Large intestine (tissue), 3 donors: Measurements from ENCODE around the gene MAGIX. TPM values are rescaled to one million over a fixed set of nuclear protein-coding genes. Genes with fewer than 3 reads are reported as not detected.
A peak's percentile ranks its signal among the peaks of the same experiment; 100 is the strongest.

Experiments
- DNase-seq, 2 donors: peaks; one replicate each; pipeline versions ENCODE4 v3.0.0 to v3.0.0-alpha.2; 2013
- H3K27ac ChIP-seq: one replicate; pipeline ENCODE4 v1.5.1; 2013; ENCODE audit warnings: low read length
- H3K27me3 ChIP-seq: 2 replicates; pipeline ENCODE4 v1.6.1; 2013; ENCODE audit warnings: low read length; ENCODE audit not compliant: control insufficient read depth, insufficient read depth
- H3K36me3 ChIP-seq: 2 replicates; pipeline ENCODE4 v1.6.1; 2013; ENCODE audit warnings: low read length; ENCODE audit not compliant: control insufficient read depth, insufficient read depth
- H3K4me1 ChIP-seq: one replicate; pipeline ENCODE4 v1.6.1; 2013; ENCODE audit warnings: low read length; ENCODE audit not compliant: control insufficient read depth, insufficient read depth
- H3K4me3 ChIP-seq: one replicate; pipeline ENCODE4 v1.5.1; 2013; ENCODE audit warnings: low read length
- H3K9me3 ChIP-seq: one replicate; pipeline ENCODE4 v1.6.1; 2013; ENCODE audit warnings: mild to moderate bottlenecking, low read depth, low read length, moderate library complexity; ENCODE audit not compliant: control insufficient read depth
- WGBS: methylation state at CpG from one replicate; pipeline ENCODE4 v1.1.5; 2013; ENCODE audit warnings: low lambda C conversion rate; ENCODE audit not compliant: insufficient coverage; 5-methylcytosine and 5-hydroxymethylcytosine counted together
- polyA plus RNA-seq: library from polyadenylated mRNA; unstranded; fragments of 120-200 nt; gene quantifications from one replicate; pipeline ENCODE4 v1.2.1, GENCODE V29; 2013

Gene MAGIX
- polyA plus RNA-seq, 1 donor: 2.5 TPM

- Histone ChIP-seq H3K4me3 (no peak overlapping the region), H3K9me3 (no peaks in the 10 kb centered on the region), H3K4me1 (peaks cover 3% of the 10 kb centered on the region), H3K36me3 (no peaks in the 10 kb centered on the region), H3K27me3 (no peaks in the 10 kb centered on the region), H3K27ac (no peak overlapping the region)
- WGBS: no CpG with 5 or more reads among the region's 25 CpGs
- no peak for DNase-seq
These were observed 5.4 kb upstream of the MAGIX start for GRCh38 chrX:49157194-49157593.

- no peak for DNase-seq
These were observed 1.6 kb upstream of the MAGIX start for GRCh38 chrX:49160908-49161307.

DNA sequence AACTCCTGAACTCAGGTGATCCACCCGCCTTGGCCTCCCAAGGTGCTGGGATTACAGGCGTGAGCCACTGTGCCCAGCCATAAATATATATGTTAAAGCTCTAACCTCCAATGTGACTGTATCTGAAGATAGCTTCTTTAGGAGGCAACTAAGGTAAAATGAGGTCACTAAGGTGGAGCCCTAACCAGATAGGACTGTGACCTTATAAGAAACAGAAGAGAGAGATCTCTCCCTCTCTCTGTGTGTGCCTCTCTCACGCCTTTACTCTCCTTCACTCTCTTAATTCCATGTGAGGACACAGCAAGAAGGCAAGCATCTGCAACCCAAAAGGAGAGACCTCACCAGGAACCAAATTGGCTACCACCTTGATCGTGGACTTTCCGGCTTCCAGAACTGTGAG is 926 bp upstream of the MAGIX start:
- no peaks in the 10 kb centered on the region for H3K27me3 ChIP-seq
- H3K4me3 ChIP-seq: no peak overlapping the region
- H3K9me3 ChIP-seq: no peaks in the 10 kb centered on the region
- no peak overlapping the region for H3K27ac ChIP-seq
- peaks cover 9% of the 10 kb centered on the region for H3K4me1 ChIP-seq
- DNase-seq: no peak
- H3K36me3 ChIP-seq: no peaks in the 10 kb centered on the region
- WGBS: no CpG with 5 or more reads among the region's 5 CpGs

More at GRCh38 chrX:49160908-49161307, 1.6 kb upstream of the MAGIX start:
- H3K27ac ChIP-seq: no peak overlapping the region
- no peak overlapping the region for H3K4me3 ChIP-seq
- no peaks in the 10 kb centered on the region for H3K36me3 ChIP-seq
- no peaks in the 10 kb centered on the region for H3K9me3 ChIP-seq
- no CpG with 5 or more reads among the region's 2 CpGs for WGBS
- H3K27me3 ChIP-seq: no peaks in the 10 kb centered on the region
- peaks cover 5% of the 10 kb centered on the region for H3K4me1 ChIP-seq

GRCh38 chrX:49163555-49164419 is 1.2 kb downstream of the MAGIX start:
- no CpG with 5 or more reads among the region's 69 CpGs for WGBS
- Histone ChIP-seq H3K4me3 (peak overlapping the region; percentile 49), H3K9me3 (no peaks in the 10 kb centered on the region), H3K36me3 (no peaks in the 10 kb centered on the region), H3K4me1 (peaks cover 20% of the 10 kb centered on the region), H3K27me3 (no peaks in the 10 kb centered on the region), H3K27ac (peak overlapping the region; percentile 90)
- peak; percentile 88 to 90 for DNase-seq

GRCh38 chrX:49164589-49165360 is 2.2 kb downstream of the MAGIX start:
- no peak for DNase-seq
- no peaks in the 10 kb centered on the region for H3K27me3 ChIP-seq
- H3K9me3 ChIP-seq: no peaks in the 10 kb centered on the region
- no peaks in the 10 kb centered on the region for H3K36me3 ChIP-seq
- peaks cover 20% of the 10 kb centered on the region for H3K4me1 ChIP-seq
- H3K4me3 ChIP-seq: no peak overlapping the region
- peak overlapping the region; percentile 90 for H3K27ac ChIP-seq
- WGBS: no CpG with 5 or more reads among the region's 31 CpGs

GRCh38 chrX:49165901-49166881 is 3.6 kb downstream of the MAGIX start:
- peak overlapping the region; percentile 91 for H3K27ac ChIP-seq
- peak; percentile 86 to 94 for DNase-seq
- no peaks in the 10 kb centered on the region for H3K27me3 ChIP-seq
- H3K4me3 ChIP-seq: peak overlapping the region; percentile 31
- H3K4me1 ChIP-seq: peaks cover 20% of the 10 kb centered on the region
- no peaks in the 10 kb centered on the region for H3K36me3 ChIP-seq
- no CpG with 5 or more reads among the region's 61 CpGs for WGBS
- no peaks in the 10 kb centered on the region for H3K9me3 ChIP-seq

GRCh38 chrX:49166914-49167739 is 4.6 kb downstream of the MAGIX start:
- 0% methylated on average over 3 of the region's 35 CpGs for WGBS
- peak in 1 of 2 donors; percentile 72 for DNase-seq
- Histone ChIP-seq H3K36me3 (no peaks in the 10 kb centered on the region), H3K4me1 (peaks cover 20% of the 10 kb centered on the region), H3K9me3 (no peaks in the 10 kb centered on the region), H3K27me3 (no peaks in the 10 kb centered on the region), H3K27ac (peak overlapping the region; percentile 91), H3K4me3 (peak overlapping the region; percentile 31)

DNA sequence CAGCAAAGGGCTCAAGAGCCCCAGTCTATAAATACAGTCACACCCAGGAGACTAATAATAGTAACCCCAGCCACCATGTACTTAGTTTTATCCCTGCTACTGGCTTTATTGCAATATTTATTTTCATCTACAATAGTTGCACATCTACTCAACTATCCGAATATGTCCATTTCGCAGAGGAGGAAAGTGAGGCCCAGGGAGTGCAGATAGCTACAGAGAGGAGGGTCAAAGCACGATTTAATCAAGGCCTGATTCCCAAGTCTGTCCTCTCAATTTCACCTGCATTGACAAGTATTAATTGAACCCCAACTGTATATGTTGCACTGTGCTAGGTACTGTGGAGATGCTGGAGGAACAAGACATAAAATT is 5.2 kb downstream of the MAGIX start:
- H3K9me3 ChIP-seq: no peaks in the 10 kb centered on the region
- H3K36me3 ChIP-seq: no peaks in the 10 kb centered on the region
- H3K4me3 ChIP-seq: peak overlapping the region; percentile 31
- peaks cover 20% of the 10 kb centered on the region for H3K4me1 ChIP-seq
- no peaks in the 10 kb centered on the region for H3K27me3 ChIP-seq
- whole genome bisulfite sequencing: no CpG with 5 or more reads among the region's 3 CpGs
- no peak for DNase-seq
- H3K27ac ChIP-seq: peak overlapping the region; percentile 91

- peak in 1 of 2 donors; percentile 77 for DNase-seq
These were observed 9.3 kb downstream of the MAGIX start, which contains the start of gene PLP2 for GRCh38 chrX:49171752-49172279. Gene PLP2 (plus strand): TSS chrX:49171898. CDS start chrX:49172001, 103 bp downstream.

More at GRCh38 chrX:49171752-49172279, 9.3 kb downstream of the MAGIX start, which contains the start of gene PLP2:
- Histone ChIP-seq H3K9me3 (no peaks in the 10 kb centered on the region), H3K4me1 (peaks cover 13% of the 10 kb centered on the region), H3K27ac (peak within 1 kb of the TSS; percentile 86), H3K27me3 (no peaks in the 10 kb centered on the region), H3K36me3 (peaks cover 17% of the 10 kb centered on the region), H3K4me3 (peak within 1 kb of the TSS; percentile 74)
- no CpG with 5 or more reads among the region's 46 CpGs for WGBS
